HFF-Myc (cell line): Measurements from ENCODE around the gene INF2.

Source experiments
- DNase-seq: peaks from one replicate; pipeline ENCODE4 v3.0.0-alpha.2; 2011; ENCODE audit warnings: low read depth; ENCODE audit errors: extremely low read depth
- H3K4me3 ChIP-seq: replicated peaks from 2 replicates; pipeline ENCODE4 v1.5.1; 2011; ENCODE audit warnings: low read depth, mild to moderate bottlenecking, control low read depth, low read length
- TF ChIP-seq, protein P1 (sequence below): IDR thresholded peaks from 2 replicates; pipeline ENCODE4 v1.5.1; 2012; ENCODE audit warnings: mild to moderate bottlenecking, low read depth, low read length, control low read depth; ENCODE audit errors: missing control alignments

Gene INF2

GRCh38 chr14:104696671-104697316, 7.4 kb downstream of the INF2 start:
- H3K4me3 ChIP-seq: no peak overlapping the region
- TF ChIP-seq, protein P1, sequence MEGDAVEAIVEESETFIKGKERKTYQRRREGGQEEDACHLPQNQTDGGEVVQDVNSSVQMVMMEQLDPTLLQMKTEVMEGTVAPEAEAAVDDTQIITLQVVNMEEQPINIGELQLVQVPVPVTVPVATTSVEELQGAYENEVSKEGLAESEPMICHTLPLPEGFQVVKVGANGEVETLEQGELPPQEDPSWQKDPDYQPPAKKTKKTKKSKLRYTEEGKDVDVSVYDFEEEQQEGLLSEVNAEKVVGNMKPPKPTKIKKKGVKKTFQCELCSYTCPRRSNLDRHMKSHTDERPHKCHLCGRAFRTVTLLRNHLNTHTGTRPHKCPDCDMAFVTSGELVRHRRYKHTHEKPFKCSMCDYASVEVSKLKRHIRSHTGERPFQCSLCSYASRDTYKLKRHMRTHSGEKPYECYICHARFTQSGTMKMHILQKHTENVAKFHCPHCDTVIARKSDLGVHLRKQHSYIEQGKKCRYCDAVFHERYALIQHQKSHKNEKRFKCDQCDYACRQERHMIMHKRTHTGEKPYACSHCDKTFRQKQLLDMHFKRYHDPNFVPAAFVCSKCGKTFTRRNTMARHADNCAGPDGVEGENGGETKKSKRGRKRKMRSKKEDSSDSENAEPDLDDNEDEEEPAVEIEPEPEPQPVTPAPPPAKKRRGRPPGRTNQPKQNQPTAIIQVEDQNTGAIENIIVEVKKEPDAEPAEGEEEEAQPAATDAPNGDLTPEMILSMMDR: no peak
- DNase-seq: no peak

GRCh38 chr14:104697317-104697703, 7.9 kb downstream of the INF2 start:
- TF ChIP-seq, protein P1: no peak
- no peak for DNase-seq
- H3K4me3 ChIP-seq: no peak overlapping the region

- TF ChIP-seq, protein P1: no peak
- no peak for DNase-seq
- H3K4me3 ChIP-seq: no peak overlapping the region
Observed at GRCh38 chr14:104697892-104698583, 8.6 kb downstream of the INF2 start.

- TF ChIP-seq, protein P1: no peak
- DNase-seq: no peak
- H3K4me3 ChIP-seq: no peak overlapping the region
Observed at GRCh38 chr14:104698688-104699425, 9.4 kb downstream of the INF2 start.

DNA sequence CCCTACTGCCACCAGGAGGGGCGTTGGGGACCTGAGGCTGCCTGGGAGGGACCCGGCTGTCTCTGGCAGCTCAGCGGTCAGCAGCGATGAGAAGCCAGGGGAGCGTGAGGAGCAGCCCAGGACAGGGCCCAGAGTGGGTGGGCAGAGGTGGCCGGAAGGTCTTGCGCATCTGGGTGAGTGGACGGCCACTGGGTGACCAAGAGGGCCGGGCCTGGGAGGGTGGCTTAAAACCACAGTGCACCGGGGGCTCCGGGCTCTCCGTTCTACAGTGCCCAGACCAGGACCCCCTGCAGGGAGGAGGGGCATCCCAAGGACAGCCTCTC, 10.0 kb downstream of the INF2 start:
- TF ChIP-seq, protein P1: no peak
- no peak for DNase-seq
- H3K4me3 ChIP-seq: no peak overlapping the region

DNA sequence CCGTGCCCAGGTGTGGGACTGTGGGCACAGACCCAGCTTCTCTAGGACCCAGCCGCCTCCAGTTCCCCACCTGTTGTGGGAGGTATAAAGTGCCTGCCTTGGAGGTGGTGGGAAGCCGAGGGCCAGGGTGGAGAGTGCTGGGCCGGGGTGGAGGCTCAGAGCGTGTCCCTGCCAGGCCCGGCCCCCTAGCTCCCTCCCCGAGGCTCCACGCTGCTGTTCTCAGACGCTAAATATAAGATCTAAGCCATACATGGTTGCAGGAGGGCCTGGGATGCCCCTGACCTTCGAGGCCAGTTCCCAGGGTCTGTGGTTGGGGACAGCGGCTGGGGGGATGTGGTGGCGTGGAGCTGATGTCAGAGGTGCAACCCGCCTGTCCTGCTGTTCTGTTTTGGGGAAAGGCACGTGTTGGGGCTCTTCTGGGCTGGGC, 10.8 kb downstream of the INF2 start:
- no peak overlapping the region for H3K4me3 ChIP-seq
- TF ChIP-seq, protein P1: no peak
- DNase-seq: no peak
